Activated CD4-positive, alpha-beta T cell treated with anti-CD3 and anti-CD28 coated beads, Interleukin-2, amount 10 ng/mL, durations not matched to agents 24 days and 14 days (primary cell): Measurements from ENCODE around the gene MTCP1. TPM values are rescaled to one million over a fixed set of nuclear protein-coding genes. Genes with fewer than 3 reads are reported as not detected.
A peak's percentile ranks its signal among the peaks of the same experiment; 100 is the strongest.

ENCODE experiments used
- DNase-seq: peaks from one replicate; pipeline ENCODE4 v3.0.0; 2022
- H3K27ac Mint-ChIP-seq: one replicate; pipeline ENCODE4 v1.8.0; 2022; ENCODE audit warnings: mild to moderate bottlenecking, mixed read lengths
- H3K27me3 Mint-ChIP-seq: one replicate; pipeline ENCODE4 v1.8.0; 2022; ENCODE audit warnings: mixed read lengths
- H3K36me3 Mint-ChIP-seq: one replicate; pipeline ENCODE4 v1.8.0; 2022; ENCODE audit warnings: low read depth, mild to moderate bottlenecking, mixed read lengths
- H3K4me1 Mint-ChIP-seq: one replicate; pipeline ENCODE4 v1.8.0; 2021; ENCODE audit warnings: mixed read lengths
- H3K4me3 Mint-ChIP-seq: one replicate; pipeline ENCODE4 v1.8.0; 2022; ENCODE audit warnings: mild to moderate bottlenecking, moderate library complexity, mixed read lengths
- H3K9me3 Mint-ChIP-seq: one replicate; pipeline ENCODE4 v1.8.0; 2021; ENCODE audit warnings: mixed read lengths
- intact Hi-C: fragments of 100-400 bp; cut with micrococcal nuclease; formaldehyde crosslinking; loops from one replicate; pipeline ENCODE4 v1.15.1; 2023
- total RNA-seq: library from RNA; stranded (reverse); gene quantifications from 2 replicates; pipeline ENCODE4 v1.2.3, GENCODE V29; 2022

MTCP1 gene
- total RNA-seq, 1 donor from 2014 or later = 11.4 TPM

- H3K27me3 Mint-ChIP-seq = no peaks in the 10 kb centered on the region
- H3K4me1 Mint-ChIP-seq = peaks cover 34% of the 10 kb centered on the region
- H3K4me3 Mint-ChIP-seq = peak overlapping the region; percentile 83
- intact Hi-C loops = no loop called here
- H3K9me3 Mint-ChIP-seq = no peaks in the 10 kb centered on the region
- no peak for DNase-seq
- peaks cover 19% of the 10 kb centered on the region for H3K36me3 Mint-ChIP-seq
- no peak overlapping the region for H3K27ac Mint-ChIP-seq
Observed at GRCh38 chrX:155069414-155069813, 1.5 kb downstream of the MTCP1 start.

- peaks cover 9% of the 10 kb centered on the region for H3K36me3 Mint-ChIP-seq
- peaks cover 23% of the 10 kb centered on the region for H3K4me1 Mint-ChIP-seq
- no peaks in the 10 kb centered on the region for H3K27me3 Mint-ChIP-seq
- peak; percentile 55 for DNase-seq
- intact Hi-C loops = no loop called here
- no peak overlapping the region for H3K4me3 Mint-ChIP-seq
- no peaks in the 10 kb centered on the region for H3K9me3 Mint-ChIP-seq
- peak overlapping the region; percentile 69 for H3K27ac Mint-ChIP-seq
Observed at GRCh38 chrX:155068165-155068564, 2.8 kb downstream of the MTCP1 start.

GRCh38 chrX:155065035-155065734 lies 5.8 kb downstream of the MTCP1 start:
- peaks cover 5% of the 10 kb centered on the region for H3K36me3 Mint-ChIP-seq
- H3K4me1 Mint-ChIP-seq = peaks cover 17% of the 10 kb centered on the region
- DNase-seq = no peak
- no peak overlapping the region for H3K4me3 Mint-ChIP-seq
- no peaks in the 10 kb centered on the region for H3K27me3 Mint-ChIP-seq
- peak overlapping the region; percentile 29 for H3K27ac Mint-ChIP-seq
- intact Hi-C loops = no loop called here
- no peaks in the 10 kb centered on the region for H3K9me3 Mint-ChIP-seq

DNA sequence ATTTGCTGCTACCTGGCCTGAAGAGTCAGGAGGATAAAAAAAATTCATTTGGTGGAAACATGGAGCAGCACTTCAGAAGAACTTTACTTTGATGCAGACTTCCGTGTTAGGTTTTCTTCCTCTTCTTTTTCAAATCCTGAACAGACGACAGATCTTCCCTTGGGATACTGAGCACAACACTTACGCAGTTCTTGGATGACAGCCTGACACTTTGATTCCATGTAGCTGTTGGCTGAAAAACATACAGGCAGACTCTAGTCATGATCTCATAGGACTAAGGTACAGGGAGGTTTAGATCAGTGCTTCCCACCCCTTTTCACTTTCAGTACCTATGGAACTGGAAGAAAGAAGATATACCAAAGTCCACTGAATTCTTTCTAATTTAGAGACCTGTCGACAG lies 9.2 kb downstream of the MTCP1 start:
- H3K9me3 Mint-ChIP-seq = no peaks in the 10 kb centered on the region
- H3K4me1 Mint-ChIP-seq = peaks cover 9% of the 10 kb centered on the region
- DNase-seq = no peak
- no peak overlapping the region for H3K27ac Mint-ChIP-seq
- intact Hi-C loops = no loop called here
- no peaks in the 10 kb centered on the region for H3K27me3 Mint-ChIP-seq
- peaks cover 5% of the 10 kb centered on the region for H3K36me3 Mint-ChIP-seq
- no peak overlapping the region for H3K4me3 Mint-ChIP-seq

DNA sequence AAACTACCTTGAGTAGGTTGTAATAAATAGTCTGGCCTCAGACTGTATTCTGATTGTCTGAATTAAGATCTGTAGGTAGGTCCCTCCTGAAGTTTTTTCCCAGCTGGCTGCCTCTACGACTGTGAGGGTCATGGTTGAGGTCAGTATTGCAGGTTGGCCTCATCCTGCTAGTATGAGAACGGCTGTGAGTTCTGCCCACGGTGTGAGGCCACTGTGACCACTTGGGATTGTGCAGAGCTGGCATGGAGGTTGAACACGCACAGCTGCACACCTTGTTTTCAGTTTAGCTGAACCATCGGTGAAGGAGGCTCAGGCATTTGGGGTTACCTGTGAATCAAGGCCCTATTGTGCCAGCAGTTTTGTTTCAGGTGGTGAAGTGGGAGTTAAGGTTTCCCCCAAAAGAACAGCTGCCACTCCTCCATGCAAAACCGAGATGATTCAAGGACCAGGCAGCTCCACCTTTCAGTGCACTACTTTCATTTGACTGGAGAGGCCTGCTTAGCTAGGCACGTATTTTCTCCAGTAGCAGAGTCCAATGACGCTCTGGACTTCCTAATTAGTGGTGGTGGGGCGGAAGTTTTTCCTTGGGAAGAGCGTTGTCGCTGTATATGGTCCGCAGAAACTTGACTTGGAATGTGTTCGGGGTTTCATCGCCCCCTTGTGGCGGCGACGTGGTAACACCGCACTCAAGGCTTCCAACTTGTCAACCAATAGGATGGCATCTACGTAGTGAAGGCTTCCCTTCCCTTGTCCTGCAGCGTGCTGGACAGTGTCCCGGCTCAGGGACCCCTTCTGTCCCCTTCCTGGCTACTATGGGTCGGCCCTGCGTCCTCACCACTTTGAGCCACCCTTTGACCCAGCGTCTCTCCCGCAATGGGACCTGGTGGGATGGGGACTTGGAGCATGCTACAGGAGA lies 13.8 kb downstream of the MTCP1 start:
- DNase-seq = peak; percentile 82
- Mint-ChIP-seq H3K27ac (peak overlapping the region; percentile 15), H3K36me3 (peaks cover 19% of the 10 kb centered on the region), H3K9me3 (no peaks in the 10 kb centered on the region), H3K4me3 (peak overlapping the region; percentile 71), H3K4me1 (peaks cover 17% of the 10 kb centered on the region), H3K27me3 (no peaks in the 10 kb centered on the region)
- intact Hi-C loops = loop anchor here (1.0 to 2.0 kb wide), 2 partner anchors 68 to 76 kb away; no protein-coding TSS in a partner anchor

- peaks cover 23% of the 10 kb centered on the region for H3K36me3 Mint-ChIP-seq
- H3K4me1 Mint-ChIP-seq = peaks cover 19% of the 10 kb centered on the region
- H3K27ac Mint-ChIP-seq = peak overlapping the region; percentile 15
- no peaks in the 10 kb centered on the region for H3K9me3 Mint-ChIP-seq
- peak; percentile 59 for DNase-seq
- H3K27me3 Mint-ChIP-seq = no peaks in the 10 kb centered on the region
- peak overlapping the region; percentile 71 for H3K4me3 Mint-ChIP-seq
- intact Hi-C loops = loop anchor here (2.0 kb wide), 1 partner anchor 68 kb away; no protein-coding TSS in a partner anchor
Observed at GRCh38 chrX:155056471-155056870, 14.5 kb downstream of the MTCP1 start.

DNA sequence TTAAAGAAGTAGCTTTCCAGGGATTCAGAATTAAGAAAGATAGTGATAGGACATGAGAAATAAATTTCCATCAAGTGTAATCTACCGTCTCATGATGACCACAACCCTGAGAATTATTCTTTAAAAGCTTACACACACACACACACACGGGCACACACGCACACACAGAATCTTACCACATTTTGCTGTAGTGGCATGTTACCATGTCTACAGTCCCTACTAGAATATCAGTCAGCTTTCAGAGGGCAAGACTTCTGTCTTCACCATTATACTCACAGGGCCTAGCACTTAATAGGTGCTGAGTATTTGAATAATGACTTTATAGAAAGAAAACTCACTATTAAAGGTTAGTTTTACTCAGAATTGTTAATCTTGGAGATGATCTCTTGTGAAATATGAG lies 15.4 kb downstream of the MTCP1 start:
- no peak overlapping the region for H3K27ac Mint-ChIP-seq
- intact Hi-C loops = no loop called here

GRCh38 chrX:155054255-155054654 lies 16.7 kb downstream of the MTCP1 start:
- intact Hi-C loops = no loop called here
- Mint-ChIP-seq H3K27ac (no peak overlapping the region), H3K9me3 (no peaks in the 10 kb centered on the region), H3K4me1 (peaks cover 22% of the 10 kb centered on the region), H3K36me3 (peaks cover 26% of the 10 kb centered on the region), H3K4me3 (no peak overlapping the region), H3K27me3 (no peaks in the 10 kb centered on the region)
- DNase-seq = no peak

More for the DNA sequence above, 15.4 kb downstream of the MTCP1 start:
- Mint-ChIP-seq H3K9me3 (no peaks in the 10 kb centered on the region), H3K36me3 (peaks cover 26% of the 10 kb centered on the region), H3K4me1 (peaks cover 21% of the 10 kb centered on the region), H3K4me3 (no peak overlapping the region), H3K27me3 (no peaks in the 10 kb centered on the region)
- no peak for DNase-seq

GRCh38 chrX:155053656-155054055 lies 17.3 kb downstream of the MTCP1 start:
- Mint-ChIP-seq H3K27me3 (no peaks in the 10 kb centered on the region), H3K27ac (no peak overlapping the region), H3K4me1 (peaks cover 27% of the 10 kb centered on the region), H3K4me3 (no peak overlapping the region), H3K9me3 (no peaks in the 10 kb centered on the region), H3K36me3 (peaks cover 29% of the 10 kb centered on the region)
- DNase-seq = no peak
- intact Hi-C loops = no loop called here

DNA sequence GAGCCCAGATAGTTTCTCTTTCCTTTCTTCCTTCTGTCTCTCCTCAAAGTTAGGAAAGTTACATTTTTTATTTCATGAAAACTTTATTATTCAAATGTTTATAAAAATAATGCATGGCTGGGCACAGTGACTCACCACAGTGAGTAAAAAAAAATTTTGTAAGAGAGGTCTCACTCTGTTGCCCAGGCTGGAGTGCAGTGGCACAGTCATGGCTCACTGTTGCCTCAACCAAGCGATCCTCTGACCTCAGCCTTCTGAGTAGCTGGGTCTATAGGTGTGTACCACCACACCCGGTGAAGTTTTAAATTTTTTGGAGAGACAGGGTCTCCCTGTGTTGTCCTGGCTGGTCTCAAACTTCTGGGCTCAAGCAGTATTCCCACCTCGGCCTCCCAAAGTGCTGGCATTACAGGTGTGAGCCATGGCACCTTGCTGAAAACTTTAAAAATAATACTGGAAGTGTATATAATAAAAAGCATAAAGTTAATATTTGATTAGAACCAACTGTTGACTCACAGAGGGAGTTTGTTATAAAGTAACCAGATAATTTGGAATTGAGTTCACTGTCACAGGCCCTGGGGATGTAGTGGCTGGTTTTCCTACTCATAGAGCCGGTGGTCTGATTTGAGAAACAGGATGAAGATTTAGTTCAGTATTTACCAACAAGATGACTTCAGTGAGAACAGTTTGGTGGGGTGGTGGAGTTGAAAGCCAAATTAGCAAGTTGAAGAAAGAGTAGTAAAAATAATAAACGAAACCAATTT lies 18.0 kb downstream of the MTCP1 start:
- no peak for DNase-seq
- Mint-ChIP-seq H3K27ac (no peak overlapping the region), H3K4me1 (peaks cover 27% of the 10 kb centered on the region), H3K36me3 (peaks cover 29% of the 10 kb centered on the region), H3K4me3 (no peak overlapping the region), H3K27me3 (no peaks in the 10 kb centered on the region), H3K9me3 (no peaks in the 10 kb centered on the region)
- intact Hi-C loops = no loop called here

DNA sequence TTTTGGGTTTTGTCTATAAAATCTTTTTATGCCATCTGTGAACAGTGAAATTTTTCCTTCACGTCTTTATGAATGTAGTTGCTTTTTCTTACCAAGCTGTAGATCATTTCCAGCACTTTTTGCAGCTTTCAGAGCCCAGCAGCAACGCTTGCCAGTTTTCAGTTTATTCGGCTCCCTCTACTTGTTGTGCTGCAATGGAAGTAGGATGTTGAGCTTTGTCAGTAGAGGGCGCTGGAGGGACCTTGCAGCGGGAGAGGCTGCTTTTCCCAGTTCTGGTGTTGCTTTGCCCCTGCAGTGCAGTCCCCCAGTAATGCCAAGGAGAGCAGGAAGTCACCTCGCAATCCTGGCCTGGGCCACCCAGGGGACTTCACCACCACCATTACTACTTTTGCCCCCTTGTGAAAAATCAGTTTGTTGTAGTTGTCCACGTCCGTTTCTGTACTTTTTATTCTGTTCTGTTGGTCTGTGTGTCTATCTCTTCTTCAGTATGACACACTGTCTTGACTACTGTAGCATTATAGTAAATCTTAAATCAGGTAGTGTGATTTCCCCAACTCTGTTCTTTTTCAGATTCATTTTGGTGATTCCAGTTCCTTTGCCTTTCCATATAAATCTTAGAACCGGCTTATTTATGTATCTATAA lies 21.8 kb downstream of the MTCP1 start:
- Mint-ChIP-seq H3K9me3 (no peaks in the 10 kb centered on the region), H3K4me3 (no peak overlapping the region), H3K4me1 (peaks cover 16% of the 10 kb centered on the region), H3K36me3 (peaks cover 40% of the 10 kb centered on the region), H3K27ac (no peak overlapping the region), H3K27me3 (no peaks in the 10 kb centered on the region)
- intact Hi-C loops = no loop called here
- peak; percentile 80 for DNase-seq

GRCh38 chrX:155046811-155047528 lies 24.0 kb downstream of the MTCP1 start:
- no peak overlapping the region for H3K27ac Mint-ChIP-seq
- intact Hi-C loops = no loop called here
- no peak for DNase-seq
- H3K27me3 Mint-ChIP-seq = no peaks in the 10 kb centered on the region
- peaks cover 10% of the 10 kb centered on the region for H3K4me1 Mint-ChIP-seq
- H3K36me3 Mint-ChIP-seq = peaks cover 27% of the 10 kb centered on the region
- no peak overlapping the region for H3K4me3 Mint-ChIP-seq
- H3K9me3 Mint-ChIP-seq = no peaks in the 10 kb centered on the region
